ENCODE measurements around the gene PHACTR3. TPM values are rescaled to one million over a fixed set of nuclear protein-coding genes. Genes with fewer than 3 reads are reported as not detected.

PHACTR3 gene
- total RNA-seq, 3 donors from 2014 or later = 0.11 TPM; not detected in 2

- Mint-ChIP-seq H3K4me3 (no peak overlapping the region), H3K4me1 (ENCODE audit: low read depth) (no peaks in the 10 kb centered on the region), H3K9me3 (no peaks in the 10 kb centered on the region), H3K36me3 (ENCODE audit: insufficient read depth) (no peaks in the 10 kb centered on the region), H3K27me3 (ENCODE audit: low read depth) (peaks cover 11% of the 10 kb centered on the region)
- ATAC-seq (no peak), DNase-seq (no peak)
Measured at GRCh38 chr20:59630526-59630925, 26.2 kb downstream of the PHACTR3 start.

DNA sequence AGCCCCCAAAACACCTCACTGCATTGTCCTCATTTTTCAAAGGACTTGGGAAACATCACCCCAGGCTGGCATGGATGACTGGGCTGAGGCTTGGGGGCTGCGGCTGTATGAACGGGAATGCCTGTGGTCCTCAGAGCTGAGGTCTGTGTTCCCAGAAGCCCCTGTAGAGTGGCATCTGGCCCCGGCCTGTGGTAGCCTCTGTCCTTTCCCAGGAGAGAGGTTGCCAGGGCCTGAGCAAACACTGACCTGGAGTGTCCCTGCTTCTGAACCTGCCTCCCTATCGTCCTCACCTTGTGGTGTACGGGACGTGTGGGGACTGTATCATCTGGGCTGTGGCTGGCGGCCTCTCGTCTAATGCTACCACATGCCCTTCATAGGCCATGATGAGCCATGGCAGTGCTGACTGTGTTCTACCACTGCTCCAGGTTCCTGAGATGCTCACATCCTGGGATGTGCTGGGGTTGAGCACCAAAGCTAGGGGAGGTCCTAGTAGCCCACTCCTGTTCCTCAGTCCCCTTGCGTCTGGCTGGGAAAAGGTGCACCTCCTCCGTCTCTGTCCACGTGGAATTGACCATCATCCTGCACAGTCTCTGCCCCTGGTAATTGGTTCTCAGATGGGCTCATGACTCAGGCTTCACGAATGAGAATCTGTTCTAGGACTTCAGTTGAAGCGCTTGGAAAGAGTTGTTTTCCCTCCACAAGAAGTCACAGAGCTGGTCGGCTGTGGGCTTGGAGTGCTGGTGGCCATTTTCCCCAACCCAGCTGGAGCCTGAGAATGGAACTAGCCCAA, 27.6 kb downstream of the PHACTR3 start:
- peaks cover 15% of the 10 kb centered on the region for H3K27me3 Mint-ChIP-seq (ENCODE audit: low read depth)
- no peak for ATAC-seq

GRCh38 chr20:59632541-59633113, 28.3 kb downstream of the PHACTR3 start:
- Mint-ChIP-seq H3K4me3 (no peak overlapping the region), H3K27me3 (ENCODE audit: low read depth) (peaks cover 15% of the 10 kb centered on the region), H3K9me3 (no peaks in the 10 kb centered on the region), H3K36me3 (ENCODE audit: insufficient read depth) (no peaks in the 10 kb centered on the region), H3K4me1 (ENCODE audit: low read depth) (no peaks in the 10 kb centered on the region)
- ATAC-seq (no peak), DNase-seq (no peak)

More for the DNA sequence above, 27.6 kb downstream of the PHACTR3 start:
- H3K9me3 Mint-ChIP-seq = no peaks in the 10 kb centered on the region
- no peaks in the 10 kb centered on the region for H3K36me3 Mint-ChIP-seq (ENCODE audit: insufficient read depth)
- no peaks in the 10 kb centered on the region for H3K4me1 Mint-ChIP-seq (ENCODE audit: low read depth)
- no peak for DNase-seq
- no peak overlapping the region for H3K4me3 Mint-ChIP-seq

GRCh38 chr20:59633656-59634251, 29.4 kb downstream of the PHACTR3 start:
- H3K27me3 Mint-ChIP-seq (ENCODE audit: low read depth) = peaks cover 15% of the 10 kb centered on the region
- H3K4me1 Mint-ChIP-seq (ENCODE audit: low read depth) = no peaks in the 10 kb centered on the region
- no peak overlapping the region for H3K4me3 Mint-ChIP-seq
- no peaks in the 10 kb centered on the region for H3K9me3 Mint-ChIP-seq
- no peak for DNase-seq
- ATAC-seq = no peak
- H3K36me3 Mint-ChIP-seq (ENCODE audit: insufficient read depth) = no peaks in the 10 kb centered on the region

DNA sequence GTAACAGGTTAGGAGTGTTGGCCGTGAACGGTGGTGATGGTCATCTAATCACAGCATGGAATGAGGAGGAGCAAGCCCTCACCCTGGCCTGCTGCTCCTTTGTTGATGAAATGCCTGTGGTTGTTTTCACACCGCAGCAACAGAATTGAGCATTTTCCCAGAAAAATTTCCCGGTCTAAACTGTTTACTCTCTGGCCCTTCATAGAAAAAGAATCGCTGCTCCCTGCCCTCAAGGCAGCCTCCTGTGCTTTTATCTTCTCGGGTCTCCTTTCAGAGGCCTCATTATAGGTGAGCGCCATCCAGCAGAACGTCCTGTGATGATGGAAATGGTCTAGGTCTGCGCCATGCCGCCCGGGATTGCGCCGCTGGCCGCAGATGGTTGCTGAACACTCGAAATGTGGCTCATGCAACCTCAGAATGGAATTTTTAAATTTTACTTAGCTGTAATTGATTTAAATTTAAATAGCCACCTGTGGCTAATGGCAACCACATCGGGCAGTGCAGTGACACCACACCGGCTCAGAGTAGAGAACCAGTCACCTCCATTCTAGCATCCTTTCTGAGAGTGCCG, 30.2 kb downstream of the PHACTR3 start:
- H3K36me3 Mint-ChIP-seq (ENCODE audit: insufficient read depth) = no peaks in the 10 kb centered on the region
- H3K9me3 Mint-ChIP-seq = no peaks in the 10 kb centered on the region
- no peak for DNase-seq
- H3K4me1 Mint-ChIP-seq (ENCODE audit: low read depth) = no peaks in the 10 kb centered on the region
- no peak for ATAC-seq
- no peak overlapping the region for H3K4me3 Mint-ChIP-seq
- peaks cover 17% of the 10 kb centered on the region for H3K27me3 Mint-ChIP-seq (ENCODE audit: low read depth)

- Mint-ChIP-seq H3K4me3 (no peak overlapping the region), H3K9me3 (no peaks in the 10 kb centered on the region), H3K4me1 (ENCODE audit: low read depth) (no peaks in the 10 kb centered on the region), H3K36me3 (ENCODE audit: insufficient read depth) (no peaks in the 10 kb centered on the region), H3K27me3 (ENCODE audit: low read depth) (peaks cover 16% of the 10 kb centered on the region)
- no peak for ATAC-seq
- DNase-seq = no peak
Measured at GRCh38 chr20:59636766-59637370, 32.5 kb downstream of the PHACTR3 start.

DNA sequence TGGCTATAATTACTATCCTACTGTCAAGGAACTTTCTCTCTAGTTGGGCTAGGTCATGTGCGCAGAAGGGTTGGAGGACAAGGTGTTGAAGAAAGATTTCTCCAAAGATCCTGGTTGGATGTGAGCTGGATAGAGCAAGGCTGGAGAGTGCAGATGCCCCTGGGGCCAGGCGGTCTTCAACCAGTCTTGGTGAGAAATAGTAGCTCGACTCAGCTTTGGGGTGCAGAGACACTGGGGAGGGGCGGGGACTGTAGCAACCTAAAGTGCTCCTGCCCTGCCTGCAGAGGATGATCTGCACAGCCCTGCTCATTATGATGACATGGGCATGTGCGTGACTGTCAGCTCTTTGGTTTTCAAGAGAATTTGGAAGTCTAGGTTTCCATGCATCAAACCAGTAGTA, 35.9 kb downstream of the PHACTR3 start:
- no peaks in the 10 kb centered on the region for H3K9me3 Mint-ChIP-seq
- ATAC-seq = no peak
- no peaks in the 10 kb centered on the region for H3K4me1 Mint-ChIP-seq (ENCODE audit: low read depth)

GRCh38 chr20:59643615-59644061, 39.3 kb downstream of the PHACTR3 start:
- H3K4me3 Mint-ChIP-seq = no peak overlapping the region
- no peaks in the 10 kb centered on the region for H3K36me3 Mint-ChIP-seq (ENCODE audit: insufficient read depth)
- H3K9me3 Mint-ChIP-seq = peaks cover 10% of the 10 kb centered on the region
- no peak for DNase-seq
- no peaks in the 10 kb centered on the region for H3K4me1 Mint-ChIP-seq (ENCODE audit: low read depth)
- no peak for ATAC-seq
- peaks cover 8% of the 10 kb centered on the region for H3K27me3 Mint-ChIP-seq (ENCODE audit: low read depth)

More for the DNA sequence above, 35.9 kb downstream of the PHACTR3 start:
- Mint-ChIP-seq H3K36me3 (ENCODE audit: insufficient read depth) (no peaks in the 10 kb centered on the region), H3K27me3 (ENCODE audit: low read depth) (peaks cover 11% of the 10 kb centered on the region), H3K4me3 (no peak overlapping the region)
- DNase-seq = no peak

DNA sequence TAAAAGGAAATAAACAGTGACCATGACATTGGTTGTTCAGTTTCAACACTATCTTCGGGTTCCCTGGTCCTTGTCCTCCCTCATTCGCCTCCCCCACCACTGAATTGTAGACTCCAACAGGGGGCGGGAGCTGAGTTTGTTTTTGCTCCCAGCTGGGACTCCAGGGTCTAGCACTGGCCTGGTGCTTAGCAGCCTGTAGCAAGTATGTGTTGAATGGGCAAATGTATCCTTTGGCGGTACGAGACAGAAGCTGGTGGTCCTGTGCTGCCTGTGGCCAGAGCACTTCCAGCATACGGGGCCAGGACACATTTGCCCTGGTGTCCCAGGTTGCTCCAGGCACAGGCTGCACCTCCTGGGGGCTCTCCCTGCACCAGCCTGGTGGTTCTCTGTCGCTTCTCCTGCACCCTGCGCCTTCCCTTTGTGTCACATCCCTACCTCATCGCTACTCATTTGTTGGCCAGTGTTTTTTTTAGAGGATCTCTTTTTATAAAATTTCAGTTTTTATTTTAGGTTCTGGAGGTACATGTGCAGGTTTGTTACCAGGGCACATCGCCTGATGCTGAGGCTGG, 40.1 kb downstream of the PHACTR3 start:
- Mint-ChIP-seq H3K4me3 (no peak overlapping the region), H3K9me3 (peaks cover 10% of the 10 kb centered on the region), H3K4me1 (ENCODE audit: low read depth) (no peaks in the 10 kb centered on the region), H3K36me3 (ENCODE audit: insufficient read depth) (no peaks in the 10 kb centered on the region), H3K27me3 (ENCODE audit: low read depth) (peaks cover 9% of the 10 kb centered on the region)
- ATAC-seq = no peak
- no peak for DNase-seq

DNA sequence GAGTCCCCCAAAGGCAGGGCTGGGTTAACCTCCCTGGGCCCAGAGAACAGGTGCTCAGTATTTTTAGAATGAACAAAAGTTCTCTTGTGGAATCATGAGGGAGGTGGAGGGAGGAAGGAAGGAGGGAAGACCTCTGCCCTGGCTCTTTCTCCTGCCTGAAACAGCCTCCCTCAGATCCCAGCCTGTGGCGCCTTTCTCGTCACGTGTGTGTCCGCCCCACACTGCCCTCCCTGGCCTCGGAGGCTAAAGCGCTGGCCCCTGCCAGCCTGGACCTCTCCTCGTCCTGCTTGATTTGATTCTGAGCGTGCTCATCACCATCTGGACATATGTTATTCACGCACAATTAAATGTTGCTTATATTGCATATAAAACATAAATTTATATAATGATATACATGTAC, 40.9 kb downstream of the PHACTR3 start:
- Mint-ChIP-seq H3K36me3 (ENCODE audit: insufficient read depth) (no peaks in the 10 kb centered on the region), H3K27me3 (ENCODE audit: low read depth) (peaks cover 7% of the 10 kb centered on the region), H3K4me1 (ENCODE audit: low read depth) (no peaks in the 10 kb centered on the region), H3K9me3 (peaks cover 10% of the 10 kb centered on the region), H3K4me3 (no peak overlapping the region)
- ATAC-seq = no peak
- DNase-seq = no peak

- H3K27me3 Mint-ChIP-seq (ENCODE audit: low read depth) = peaks cover 12% of the 10 kb centered on the region
- H3K4me1 Mint-ChIP-seq (ENCODE audit: low read depth) = no peaks in the 10 kb centered on the region
- DNase-seq = no peak
- no peak overlapping the region for H3K4me3 Mint-ChIP-seq
- ATAC-seq = no peak
- no peaks in the 10 kb centered on the region for H3K36me3 Mint-ChIP-seq (ENCODE audit: insufficient read depth)
- peaks cover 10% of the 10 kb centered on the region for H3K9me3 Mint-ChIP-seq
Measured at GRCh38 chr20:59645761-59646171, 41.4 kb downstream of the PHACTR3 start.

DNA sequence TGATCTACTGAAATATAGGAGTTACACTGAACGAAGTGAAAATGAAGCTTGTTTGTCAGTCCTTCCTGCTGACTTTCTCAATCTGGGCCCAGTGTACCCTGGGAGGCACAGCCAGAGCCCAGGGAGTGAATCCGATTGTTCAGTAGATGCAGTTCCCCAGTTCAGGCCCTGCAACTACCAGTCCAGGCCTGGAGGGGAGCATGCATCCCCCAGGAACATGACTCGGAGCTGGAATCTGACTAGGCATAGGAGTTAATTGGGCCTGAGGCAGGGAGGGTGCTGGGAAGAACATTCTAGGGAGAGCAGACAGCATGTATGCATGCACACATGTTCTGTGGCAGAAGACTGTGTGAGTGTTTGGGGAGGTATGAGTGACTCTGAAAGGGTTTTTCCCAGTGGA, 42.1 kb downstream of the PHACTR3 start:
- peaks cover 14% of the 10 kb centered on the region for H3K27me3 Mint-ChIP-seq (ENCODE audit: low read depth)
- no peaks in the 10 kb centered on the region for H3K4me1 Mint-ChIP-seq (ENCODE audit: low read depth)
- DNase-seq = no peak

GRCh38 chr20:59647271-59647670, 42.9 kb downstream of the PHACTR3 start:
- Mint-ChIP-seq H3K4me3 (no peak overlapping the region), H3K9me3 (peaks cover 10% of the 10 kb centered on the region), H3K27me3 (ENCODE audit: low read depth) (peaks cover 14% of the 10 kb centered on the region), H3K4me1 (ENCODE audit: low read depth) (no peaks in the 10 kb centered on the region), H3K36me3 (ENCODE audit: insufficient read depth) (no peaks in the 10 kb centered on the region)
- DNase-seq (no peak), ATAC-seq (no peak)

More for the DNA sequence above, 42.1 kb downstream of the PHACTR3 start:
- Mint-ChIP-seq H3K4me3 (no peak overlapping the region), H3K9me3 (peaks cover 10% of the 10 kb centered on the region), H3K36me3 (ENCODE audit: insufficient read depth) (no peaks in the 10 kb centered on the region)
- no peak for ATAC-seq

DNA sequence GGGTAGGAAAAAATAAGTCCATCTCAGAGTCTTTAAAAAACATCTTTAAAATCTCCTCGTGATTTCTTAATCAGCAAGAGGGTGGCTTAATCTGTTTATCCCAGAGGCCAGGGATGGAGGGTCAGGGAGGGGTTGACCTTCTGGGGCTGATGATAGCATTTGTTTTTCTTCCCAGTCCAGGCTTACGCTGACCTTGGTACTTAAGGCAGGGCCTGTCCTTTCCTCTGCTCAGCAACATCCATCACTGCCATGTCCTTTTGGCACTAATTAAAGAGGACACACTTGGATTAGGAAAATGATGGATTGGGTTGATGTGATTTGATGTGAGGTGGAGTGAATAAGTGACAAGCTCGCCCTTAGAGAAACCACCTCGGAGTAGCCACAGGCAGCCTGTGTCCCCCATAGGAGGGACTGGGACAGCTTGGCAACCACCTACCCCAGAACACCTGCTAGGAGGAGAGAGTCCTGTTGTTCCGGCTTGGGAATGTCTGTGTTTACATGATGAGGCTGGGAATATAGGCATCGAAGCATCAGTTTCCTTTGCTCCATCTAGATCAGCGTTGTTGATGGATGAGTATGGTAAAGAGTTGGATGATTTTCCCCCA, 44.2 kb downstream of the PHACTR3 start:
- Mint-ChIP-seq H3K9me3 (peaks cover 10% of the 10 kb centered on the region), H3K4me1 (ENCODE audit: low read depth) (no peaks in the 10 kb centered on the region), H3K27me3 (ENCODE audit: low read depth) (peaks cover 12% of the 10 kb centered on the region), H3K4me3 (no peak overlapping the region), H3K36me3 (ENCODE audit: insufficient read depth) (no peaks in the 10 kb centered on the region)
- DNase-seq (no peak), ATAC-seq (no peak)

All from activated T-cell treated with anti-CD3 and anti-CD28 coated beads, Interleukin-2, amount 50 U/mL, for 4 hours (primary cell).